Activated naive CD4-positive, alpha-beta T cell treated with anti-CD3 and anti-CD28 coated beads for 36 hours (primary cell): Measurements from ENCODE around the gene CELA2A. TPM values are rescaled to one million over a fixed set of nuclear protein-coding genes. Genes with fewer than 3 reads are reported as not detected.

Experiments
- CTCF ChIA-PET: fragments of 350-600 bp; sonication (Branson Sonifier 250); formaldehyde crosslinking; loops from one replicate; lab custom pipeline; 2021; ENCODE audit warnings: antibody characterized with exemption; lab: Charles Lee
- DNase-seq: peaks from one replicate; pipeline ENCODE4 v3.0.0-alpha.2; 2020
- H3K27ac Mint-ChIP-seq: one replicate; pipeline ENCODE4 v1.8.0; 2021; ENCODE audit warnings: mild to moderate bottlenecking, mixed read lengths
- H3K27me3 Mint-ChIP-seq: one replicate; pipeline ENCODE4 v1.8.0; 2021; ENCODE audit warnings: low read depth, mixed read lengths
- H3K36me3 Mint-ChIP-seq: one replicate; pipeline ENCODE4 v1.8.0; 2021; ENCODE audit warnings: low read depth, mixed read lengths
- H3K4me1 Mint-ChIP-seq: one replicate; pipeline ENCODE4 v1.8.0; 2021; ENCODE audit warnings: low read depth, mixed read lengths
- H3K4me3 Mint-ChIP-seq: one replicate; pipeline ENCODE4 v1.8.0; 2021; ENCODE audit warnings: mild to moderate bottlenecking, moderate library complexity, mixed read lengths
- H3K9me3 Mint-ChIP-seq: one replicate; pipeline ENCODE4 v1.8.0; 2021; ENCODE audit warnings: mixed read lengths
- intact Hi-C: fragments of 100-400 bp; cut with micrococcal nuclease; formaldehyde crosslinking; loops from one replicate; pipeline ENCODE4 v1.15.1; 2023
- total RNA-seq, 2 experiments: library from RNA; stranded (reverse); gene quantifications; one replicate each; pipeline ENCODE4 v1.2.3, GENCODE V29; 2021

The CELA2A gene
- total RNA-seq: not detected

DNA sequence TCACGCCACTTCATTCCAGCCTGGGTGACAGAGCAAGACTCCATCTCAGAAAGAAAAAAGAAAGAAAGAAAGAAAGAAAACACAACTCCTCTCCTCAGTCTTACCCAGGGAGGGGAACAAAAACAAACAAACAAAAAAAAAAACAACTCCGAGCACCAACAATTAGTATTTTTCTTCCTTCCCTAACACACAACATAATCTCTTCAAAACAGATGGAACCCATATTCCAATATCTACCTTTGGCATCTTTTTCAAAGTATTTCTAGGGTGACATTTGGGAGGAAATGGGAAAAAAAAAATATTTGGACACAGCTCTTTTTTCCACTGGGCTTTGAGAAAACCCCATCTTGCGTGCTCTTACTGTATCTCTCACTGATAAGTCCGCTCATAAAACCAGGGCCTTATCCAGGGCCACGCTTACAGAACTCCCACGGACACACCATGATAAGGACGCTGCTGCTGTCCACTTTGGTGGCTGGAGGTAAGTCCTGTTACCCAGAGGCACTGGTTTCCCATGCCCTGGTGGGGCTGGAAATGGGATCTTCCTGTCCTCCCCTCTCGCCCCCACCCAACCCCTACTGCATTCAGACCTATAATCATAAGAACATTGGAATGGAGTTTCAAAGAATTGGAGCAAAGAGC is at the start of gene CELA2A:
Gene CELA2A, plus strand, starts transcription at position 420 of the 642 bp plus-strand sequence. Its CDS starts 22 bp downstream, at position 442.
- intact Hi-C loops: no loop called here
- Mint-ChIP-seq H3K9me3 (no peaks in the 10 kb centered on the region), H3K4me3 (no peak within 1 kb of the TSS), H3K4me1 (no peaks in the 10 kb centered on the region), H3K36me3 (no peaks in the 10 kb centered on the region), H3K27me3 (peaks cover 1% of the 10 kb centered on the region), H3K27ac (no peak within 1 kb of the TSS)
- no peak for DNase-seq
- CTCF ChIA-PET: no interaction called here

DNA sequence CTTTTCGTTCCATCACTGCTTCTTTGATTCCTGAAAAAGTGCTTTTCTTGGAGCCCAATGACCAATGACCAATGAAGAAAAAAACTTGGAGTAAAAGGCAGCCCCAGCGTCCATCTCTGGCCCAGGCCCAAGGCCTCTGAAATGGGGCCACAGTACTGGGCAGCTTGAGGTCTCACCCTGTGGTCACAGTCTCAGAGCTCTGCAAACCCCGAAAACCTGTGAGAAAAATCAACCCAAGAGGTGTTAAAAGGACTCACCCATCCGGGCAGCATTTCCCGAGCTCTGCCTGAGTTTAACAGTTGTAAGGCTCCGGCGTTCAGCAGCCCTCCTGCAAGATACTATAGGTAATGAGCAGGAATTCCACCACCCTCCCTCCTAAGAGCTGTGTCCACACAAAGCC is 49.0 kb upstream of the CELA2A start:
- Mint-ChIP-seq H3K9me3 (no peaks in the 10 kb centered on the region), H3K27me3 (peaks cover 2% of the 10 kb centered on the region), H3K36me3 (no peaks in the 10 kb centered on the region), H3K27ac (no peak overlapping the region), H3K4me1 (peaks cover 16% of the 10 kb centered on the region), H3K4me3 (no peak overlapping the region)
- intact Hi-C loops: no loop called here
- no peak for DNase-seq
- CTCF ChIA-PET: no interaction called here

DNA sequence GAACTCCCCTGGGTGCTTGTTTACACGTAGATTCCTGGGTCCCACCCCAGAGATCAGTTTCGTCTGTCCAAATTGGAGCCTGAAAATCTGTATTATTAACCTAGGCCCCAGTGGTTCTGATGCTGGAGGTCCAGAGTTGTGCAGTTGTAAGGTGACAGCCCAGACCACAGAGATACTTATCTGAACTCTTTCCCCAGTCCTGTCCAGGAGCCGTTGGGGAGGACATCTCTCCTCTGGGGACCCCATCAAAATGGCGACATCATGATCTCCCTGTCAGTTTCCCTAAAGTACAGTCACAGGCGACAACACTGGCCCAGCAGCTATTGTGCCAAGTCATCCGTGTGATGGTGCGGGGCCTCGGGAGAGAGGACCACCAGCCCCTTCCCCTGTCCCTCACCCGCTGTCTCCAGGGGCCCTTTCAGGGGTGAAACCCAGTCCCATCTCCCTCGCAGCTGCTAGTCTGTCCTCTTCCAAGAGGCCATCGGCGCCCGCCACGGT is 47.6 kb upstream of the CELA2A start:
- CTCF ChIA-PET: interaction anchor here (0.9 kb wide), 1 partner anchor 86 kb away, joined by 3 read pairs; no protein-coding TSS in a partner anchor
- Mint-ChIP-seq H3K27me3 (peaks cover 2% of the 10 kb centered on the region), H3K4me1 (peaks cover 18% of the 10 kb centered on the region), H3K36me3 (no peaks in the 10 kb centered on the region), H3K4me3 (peak overlapping the region; percentile 90), H3K27ac (no peak overlapping the region), H3K9me3 (no peaks in the 10 kb centered on the region)
- DNase-seq: no peak
- intact Hi-C loops: loop anchor here (1.0 to 2.0 kb wide), 2 partner anchors 8 to 116 kb away; partner anchors contain the start of gene CASP9

DNA sequence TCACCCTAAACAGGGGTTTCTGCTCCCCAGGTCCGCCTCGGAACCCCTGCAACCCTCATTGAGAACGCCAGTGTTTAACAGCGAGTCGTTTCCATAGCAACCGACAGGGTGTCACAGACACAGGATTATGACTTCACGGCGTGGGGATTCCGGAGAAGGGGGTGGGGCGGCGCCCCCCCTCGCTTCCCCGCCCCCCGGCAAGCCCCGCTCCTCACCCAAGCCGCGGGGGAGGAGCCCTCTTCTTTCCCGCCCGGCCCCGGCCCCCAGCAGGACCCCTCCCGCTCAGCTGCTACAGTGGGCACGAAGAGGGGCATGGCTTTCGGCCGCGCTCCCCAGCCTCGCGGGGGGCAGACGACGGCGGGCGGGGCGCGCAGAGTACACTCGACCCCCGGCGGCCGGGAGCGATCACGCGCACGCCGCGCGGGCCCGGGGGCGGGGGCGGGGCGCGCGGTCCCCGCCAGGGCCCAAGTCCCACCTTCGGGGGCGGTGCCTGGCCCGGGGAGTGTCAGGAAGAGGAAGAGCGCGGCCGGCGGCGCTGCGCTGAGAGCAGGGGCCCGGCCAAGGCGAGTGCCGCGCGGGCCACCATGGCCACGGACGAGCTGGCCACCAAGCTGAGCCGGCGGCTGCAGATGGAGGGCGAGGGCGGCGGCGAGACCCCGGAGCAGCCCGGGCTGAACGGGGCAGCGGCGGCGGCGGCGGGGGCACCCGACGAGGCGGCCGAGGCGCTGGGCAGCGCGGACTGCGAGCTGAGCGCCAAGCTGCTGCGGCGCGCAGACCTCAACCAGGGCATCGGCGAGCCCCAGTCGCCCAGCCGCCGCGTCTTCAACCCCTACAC is 46.9 kb upstream of the CELA2A start, which contains the start of gene EFHD2:
Gene EFHD2, plus strand, starts transcription at position 501 of the 835 bp plus-strand sequence. Its CDS starts 84 bp downstream, at position 585.
- DNase-seq: peak; percentile 79
- intact Hi-C loops: loop anchor here (1.0 to 10.0 kb wide), 6 partner anchors 8 to 555 kb away; partner anchors contain the start of genes CASP9, DDI2 and FHAD1
- Mint-ChIP-seq H3K27me3 (peaks cover 2% of the 10 kb centered on the region), H3K4me1 (peaks cover 24% of the 10 kb centered on the region), H3K4me3 (peak within 1 kb of the TSS; percentile 90), H3K36me3 (no peaks in the 10 kb centered on the region), H3K9me3 (no peaks in the 10 kb centered on the region), H3K27ac (peak within 1 kb of the TSS; percentile 81)
- CTCF ChIA-PET: no interaction called here

DNA sequence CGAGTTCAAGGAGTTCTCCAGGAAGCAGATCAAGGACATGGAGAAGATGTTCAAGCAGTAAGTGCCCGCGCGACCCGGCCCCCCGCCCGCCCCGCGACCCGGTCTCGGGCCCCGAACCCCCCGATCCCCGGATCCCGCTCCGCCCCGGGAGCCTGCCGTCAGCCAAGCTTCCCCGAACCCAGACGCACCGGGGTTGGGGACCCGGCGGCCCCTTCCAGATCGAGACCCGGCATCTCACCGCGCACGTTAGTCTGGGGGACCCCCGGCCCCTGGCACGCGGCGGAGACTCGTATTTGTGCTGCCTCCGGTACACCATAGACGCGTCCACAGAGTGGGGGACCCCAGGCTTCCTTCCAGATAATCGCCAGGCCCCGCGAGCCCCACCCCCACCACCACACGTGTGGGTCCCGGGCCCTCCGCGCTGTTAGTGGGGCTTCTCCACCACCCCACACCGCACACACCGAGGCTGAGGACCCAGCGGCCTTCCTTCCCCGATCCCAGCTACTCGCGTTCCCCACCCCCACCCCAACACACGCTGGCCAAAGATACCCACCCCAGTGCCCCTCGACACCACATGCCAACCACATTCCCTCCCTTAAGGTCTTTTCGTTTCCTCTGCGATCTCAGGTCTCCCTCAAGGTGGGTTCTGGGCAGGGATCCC is 46.2 kb upstream of the CELA2A start:
- H3K9me3 Mint-ChIP-seq: no peaks in the 10 kb centered on the region
- intact Hi-C loops: loop anchor here (2.0 to 10.0 kb wide), 4 partner anchors 58 to 554 kb away; partner anchors contain the start of genes DDI2 and FHAD1
- peaks cover 5% of the 10 kb centered on the region for H3K36me3 Mint-ChIP-seq
- peak overlapping the region; percentile 90 for H3K4me3 Mint-ChIP-seq
- CTCF ChIA-PET: no interaction called here
- H3K27ac Mint-ChIP-seq: peak overlapping the region; percentile 10
- peaks cover 2% of the 10 kb centered on the region for H3K27me3 Mint-ChIP-seq
- DNase-seq: peak; percentile 27
- H3K4me1 Mint-ChIP-seq: peaks cover 31% of the 10 kb centered on the region

DNA sequence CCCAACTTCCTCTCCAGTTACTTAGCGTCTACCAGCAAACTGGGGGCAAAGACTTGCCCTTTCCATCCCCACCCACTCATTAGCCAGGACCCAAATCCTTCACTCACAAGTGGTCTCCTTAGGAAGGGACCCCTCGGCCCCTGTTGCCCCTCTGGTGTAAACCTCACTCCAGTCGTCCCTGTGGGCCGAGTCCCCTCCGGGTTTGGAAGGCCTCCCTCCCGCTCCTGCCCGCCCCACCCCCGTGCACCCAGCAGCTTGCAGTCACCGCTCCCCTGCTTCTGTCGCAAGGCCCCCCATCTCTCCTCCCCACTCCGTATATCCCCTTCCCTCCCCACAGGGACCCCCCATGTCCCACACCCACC is 45.7 kb upstream of the CELA2A start:
- H3K4me3 Mint-ChIP-seq: peak overlapping the region; percentile 90
- peaks cover 6% of the 10 kb centered on the region for H3K36me3 Mint-ChIP-seq
- peak overlapping the region; percentile 10 for H3K27ac Mint-ChIP-seq
- peaks cover 36% of the 10 kb centered on the region for H3K4me1 Mint-ChIP-seq
- intact Hi-C loops: loop anchor here (2.0 to 10.0 kb wide), 4 partner anchors 58 to 554 kb away; partner anchors contain the start of genes DDI2 and FHAD1
- DNase-seq: no peak
- CTCF ChIA-PET: no interaction called here
- H3K27me3 Mint-ChIP-seq: peaks cover 2% of the 10 kb centered on the region
- H3K9me3 Mint-ChIP-seq: no peaks in the 10 kb centered on the region

DNA sequence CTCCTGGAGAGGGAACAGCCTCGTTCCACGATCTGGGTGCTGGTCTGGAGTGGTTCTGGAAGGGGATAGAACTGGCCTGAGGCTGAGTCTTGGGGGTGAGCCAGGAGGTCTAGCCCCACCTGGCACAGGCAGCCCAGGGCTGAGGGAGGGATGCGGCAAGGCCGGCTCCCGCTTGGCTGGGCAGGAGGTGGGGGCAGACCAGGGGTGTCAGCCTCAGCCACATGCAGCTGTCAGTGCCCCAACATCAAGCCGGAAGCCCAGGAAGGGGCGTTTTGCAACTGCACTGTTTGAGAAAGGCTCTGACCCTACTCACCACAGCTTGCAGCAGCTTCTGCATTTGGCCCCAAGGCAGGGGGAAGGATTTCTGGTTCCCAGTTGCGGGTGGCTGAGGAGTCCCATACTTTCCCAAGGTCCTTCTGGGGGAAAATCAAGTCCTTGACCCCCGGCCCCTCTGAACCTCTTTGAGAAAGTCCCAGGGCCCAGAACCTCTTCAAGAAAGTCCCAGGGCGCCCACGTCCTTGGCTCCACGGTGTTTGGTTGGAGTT is 44.9 kb upstream of the CELA2A start:
- Mint-ChIP-seq H3K4me3 (peak overlapping the region; percentile 90), H3K4me1 (peaks cover 44% of the 10 kb centered on the region), H3K27me3 (peaks cover 2% of the 10 kb centered on the region), H3K36me3 (peaks cover 6% of the 10 kb centered on the region), H3K9me3 (no peaks in the 10 kb centered on the region), H3K27ac (no peak overlapping the region)
- intact Hi-C loops: loop anchor here (2.0 to 10.0 kb wide), 4 partner anchors 59 to 553 kb away; partner anchors contain the start of genes DDI2 and FHAD1
- CTCF ChIA-PET: interaction anchor here (0.8 kb wide), 1 partner anchor 19 kb away, joined by 3 read pairs; no protein-coding TSS in a partner anchor
- peak; percentile 49 for DNase-seq

DNA sequence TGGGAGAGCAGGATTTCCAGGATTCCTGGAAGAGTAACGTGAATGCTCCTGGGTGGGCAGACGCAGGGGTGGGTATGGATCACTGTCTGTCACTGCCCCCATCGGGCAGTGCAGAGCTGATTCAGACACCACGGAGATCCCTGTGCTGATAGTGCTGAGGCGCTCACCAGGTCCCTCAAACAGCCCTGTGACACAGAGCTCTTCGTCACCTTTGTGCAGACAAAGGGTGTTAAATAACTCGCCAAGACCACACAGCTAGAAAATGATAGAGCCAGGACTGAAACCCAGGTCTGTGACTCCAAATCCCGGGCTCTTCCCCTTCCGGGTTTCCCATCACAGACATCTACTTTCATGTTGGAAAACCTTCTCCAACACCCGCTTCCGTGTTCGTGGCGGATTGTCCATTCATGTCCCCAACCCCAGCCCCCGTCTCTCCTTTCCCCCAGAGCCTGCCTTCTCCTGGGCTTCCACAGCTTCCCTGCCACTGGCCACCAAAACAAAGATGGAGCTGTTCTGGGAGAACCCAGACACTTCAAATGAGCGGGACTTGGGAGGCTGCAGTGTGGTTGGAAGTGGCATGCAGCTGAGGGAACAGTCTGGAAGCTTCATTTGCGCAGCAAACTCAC is 44.2 kb upstream of the CELA2A start:
- intact Hi-C loops: loop anchor here (5.0 to 10.0 kb wide), 3 partner anchors 165 to 553 kb away; partner anchors contain the start of genes DDI2 and FHAD1
- Mint-ChIP-seq H3K4me1 (peaks cover 51% of the 10 kb centered on the region), H3K9me3 (no peaks in the 10 kb centered on the region), H3K4me3 (peak overlapping the region; percentile 90), H3K27me3 (no peaks in the 10 kb centered on the region), H3K27ac (no peak overlapping the region), H3K36me3 (peaks cover 6% of the 10 kb centered on the region)
- CTCF ChIA-PET: interaction anchor here (0.8 kb wide), 2 partner anchors 19 to 89 kb away, joined by 3 read pairs; no protein-coding TSS in a partner anchor
- peak; percentile 37 for DNase-seq

DNA sequence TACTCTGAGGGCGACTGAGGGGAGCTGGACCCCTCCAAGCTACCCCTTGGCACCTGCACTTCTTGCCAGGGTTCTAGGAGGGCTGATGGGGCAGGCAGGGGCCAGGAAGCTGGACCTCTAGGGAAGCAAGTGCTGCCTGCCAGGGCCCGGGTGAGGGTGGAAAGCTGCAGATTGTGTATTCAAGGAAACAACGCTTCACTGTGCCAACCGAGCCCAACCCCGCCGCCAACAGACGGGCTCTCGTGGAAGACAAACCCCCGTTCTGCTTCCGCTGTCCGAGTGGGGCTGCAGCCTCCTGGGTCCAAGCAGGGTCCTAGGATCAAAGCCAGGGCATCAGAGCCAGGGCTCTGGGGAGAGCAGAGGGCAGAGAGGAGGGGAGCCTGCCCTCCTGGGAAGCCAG is 43.7 kb upstream of the CELA2A start:
- no peaks in the 10 kb centered on the region for H3K27me3 Mint-ChIP-seq
- H3K9me3 Mint-ChIP-seq: no peaks in the 10 kb centered on the region
- CTCF ChIA-PET: interaction anchor here (0.8 kb wide), 2 partner anchors 18 to 90 kb away, joined by 3 read pairs; no protein-coding TSS in a partner anchor
- no peak overlapping the region for H3K27ac Mint-ChIP-seq
- peaks cover 56% of the 10 kb centered on the region for H3K4me1 Mint-ChIP-seq
- peaks cover 6% of the 10 kb centered on the region for H3K36me3 Mint-ChIP-seq
- no peak for DNase-seq
- intact Hi-C loops: loop anchor here (5.0 to 10.0 kb wide), 3 partner anchors 166 to 552 kb away; partner anchors contain the start of genes DDI2 and FHAD1
- H3K4me3 Mint-ChIP-seq: no peak overlapping the region

DNA sequence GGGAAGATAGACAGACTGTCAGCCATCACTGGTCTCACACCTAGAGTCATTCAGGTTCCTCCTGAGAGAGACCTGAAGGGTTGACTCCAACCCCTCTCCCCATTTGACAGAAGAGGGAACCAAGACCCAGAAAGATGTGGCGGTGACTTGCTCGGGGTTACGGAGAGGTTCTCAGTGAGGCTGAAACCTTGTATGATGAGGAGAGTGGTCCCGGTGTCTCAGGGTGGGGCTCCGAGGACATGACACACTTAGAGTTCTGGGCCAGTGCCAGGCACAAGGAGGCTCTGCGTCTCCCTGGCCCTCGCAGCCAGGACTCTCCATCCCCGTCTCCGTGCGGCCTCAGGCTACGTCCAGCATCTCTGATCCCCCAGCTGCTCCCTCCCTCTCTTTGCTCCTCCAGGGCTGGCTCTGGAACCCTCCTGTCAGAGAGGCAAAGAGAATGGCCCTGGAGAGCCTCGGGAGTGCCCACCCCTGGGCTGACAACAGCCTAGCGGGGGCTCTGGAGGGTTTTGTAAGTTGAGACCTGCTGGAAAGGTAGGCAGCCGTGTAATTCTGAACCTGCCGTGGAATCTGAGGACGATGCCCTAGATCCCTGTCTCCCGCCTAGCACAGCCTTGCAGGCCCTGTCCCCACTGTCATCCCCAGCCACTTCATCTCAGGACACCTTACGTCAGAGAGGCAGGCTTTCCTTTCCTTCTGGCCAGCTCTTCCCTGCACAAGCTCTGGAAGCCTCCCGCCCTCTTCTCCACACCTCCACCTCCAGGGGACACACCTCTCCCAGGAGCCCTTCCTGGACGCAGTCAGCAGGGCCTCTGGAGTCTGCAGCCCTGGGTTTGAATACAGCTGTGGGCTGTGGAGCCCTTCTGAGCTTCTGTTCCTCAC is 42.7 kb upstream of the CELA2A start:
- Mint-ChIP-seq H3K4me3 (no peak overlapping the region), H3K27ac (no peak overlapping the region), H3K27me3 (no peaks in the 10 kb centered on the region), H3K4me1 (peaks cover 60% of the 10 kb centered on the region), H3K36me3 (peaks cover 6% of the 10 kb centered on the region), H3K9me3 (no peaks in the 10 kb centered on the region)
- DNase-seq: no peak
- CTCF ChIA-PET: interaction anchor here (1.5 kb wide), 1 partner anchor 90 kb away, joined by 6 read pairs; no protein-coding TSS in a partner anchor
- intact Hi-C loops: loop anchor here (5.0 to 10.0 kb wide), 3 partner anchors 167 to 551 kb away; partner anchors contain the start of genes DDI2 and FHAD1
